Coronary artery (tissue), 2 donors: Measurements from ENCODE around the gene ARHGEF11.

Experiments used
- DNase-seq: peaks from one replicate; pipeline ENCODE4 v3.0.0-alpha.2; 2017; ENCODE audit warnings: low spot score
- H3K27ac ChIP-seq, 2 donors: fragments of 200-600 bp; sonication (generic); one replicate each; pipeline ENCODE4 v1.5.1; 2016 to 2019
- H3K4me3 ChIP-seq: fragments of 200-600 bp; sonication (generic); 2 replicates; pipeline ENCODE4 v1.5.1; 2016; ENCODE audit warnings: mild to moderate bottlenecking, moderate library complexity
- TF ChIP-seq, protein P1 (sequence below): fragments of 200-600 bp; sonication (generic); IDR thresholded peaks from one replicate; pipeline ENCODE4 v1.5.1; 2019; ENCODE audit warnings: antibody characterized with exemption

The ARHGEF11 gene

DNA sequence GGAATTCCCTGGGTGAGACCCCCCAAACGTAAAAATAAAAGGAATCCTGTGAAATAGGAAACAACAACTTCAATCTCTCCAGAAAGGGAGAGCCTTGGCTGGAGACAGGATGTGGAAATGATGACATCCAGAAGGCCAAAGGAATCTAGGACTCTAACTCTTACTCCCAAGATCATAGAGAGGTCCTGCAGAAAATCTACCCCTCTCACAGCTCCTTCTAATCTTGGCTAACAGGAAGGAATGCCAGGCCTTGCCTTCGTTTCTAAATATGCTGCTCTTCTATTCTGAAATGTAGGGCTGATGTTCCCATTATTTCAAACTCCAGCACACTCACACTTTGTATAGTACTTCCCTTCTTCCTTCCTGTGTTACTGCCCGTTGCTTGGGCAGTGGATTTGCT lies 40.7 kb downstream of the ARHGEF11 start:
- no peak for DNase-seq

DNA sequence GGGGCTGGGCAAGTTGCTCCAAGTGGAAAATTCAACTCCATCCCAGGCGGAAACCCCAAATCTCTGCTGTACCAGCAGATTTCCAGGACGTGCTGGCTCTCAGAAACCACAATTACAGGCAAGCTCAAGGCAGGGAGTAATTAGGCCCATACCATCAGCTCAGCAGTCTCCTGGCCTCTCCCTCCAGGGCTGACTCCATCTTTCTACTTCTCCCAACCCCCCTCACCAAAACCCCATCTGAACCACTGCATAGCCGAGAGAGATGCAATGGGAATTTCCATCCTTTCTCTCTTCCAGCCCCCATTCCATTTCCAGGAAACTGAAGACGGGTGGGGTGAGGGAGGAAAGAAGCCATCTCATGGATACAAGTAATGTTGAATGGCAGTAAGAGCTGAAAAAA lies 41.2 kb downstream of the ARHGEF11 start:
- TF ChIP-seq, protein P1, sequence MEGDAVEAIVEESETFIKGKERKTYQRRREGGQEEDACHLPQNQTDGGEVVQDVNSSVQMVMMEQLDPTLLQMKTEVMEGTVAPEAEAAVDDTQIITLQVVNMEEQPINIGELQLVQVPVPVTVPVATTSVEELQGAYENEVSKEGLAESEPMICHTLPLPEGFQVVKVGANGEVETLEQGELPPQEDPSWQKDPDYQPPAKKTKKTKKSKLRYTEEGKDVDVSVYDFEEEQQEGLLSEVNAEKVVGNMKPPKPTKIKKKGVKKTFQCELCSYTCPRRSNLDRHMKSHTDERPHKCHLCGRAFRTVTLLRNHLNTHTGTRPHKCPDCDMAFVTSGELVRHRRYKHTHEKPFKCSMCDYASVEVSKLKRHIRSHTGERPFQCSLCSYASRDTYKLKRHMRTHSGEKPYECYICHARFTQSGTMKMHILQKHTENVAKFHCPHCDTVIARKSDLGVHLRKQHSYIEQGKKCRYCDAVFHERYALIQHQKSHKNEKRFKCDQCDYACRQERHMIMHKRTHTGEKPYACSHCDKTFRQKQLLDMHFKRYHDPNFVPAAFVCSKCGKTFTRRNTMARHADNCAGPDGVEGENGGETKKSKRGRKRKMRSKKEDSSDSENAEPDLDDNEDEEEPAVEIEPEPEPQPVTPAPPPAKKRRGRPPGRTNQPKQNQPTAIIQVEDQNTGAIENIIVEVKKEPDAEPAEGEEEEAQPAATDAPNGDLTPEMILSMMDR: no peak
- no peak overlapping the region for H3K27ac ChIP-seq
- H3K4me3 ChIP-seq: no peak overlapping the region
- DNase-seq: no peak

More for the DNA sequence above, 40.7 kb downstream of the ARHGEF11 start:
- H3K27ac ChIP-seq: no peak overlapping the region
- no peak overlapping the region for H3K4me3 ChIP-seq
- TF ChIP-seq, protein P1: no peak

DNA sequence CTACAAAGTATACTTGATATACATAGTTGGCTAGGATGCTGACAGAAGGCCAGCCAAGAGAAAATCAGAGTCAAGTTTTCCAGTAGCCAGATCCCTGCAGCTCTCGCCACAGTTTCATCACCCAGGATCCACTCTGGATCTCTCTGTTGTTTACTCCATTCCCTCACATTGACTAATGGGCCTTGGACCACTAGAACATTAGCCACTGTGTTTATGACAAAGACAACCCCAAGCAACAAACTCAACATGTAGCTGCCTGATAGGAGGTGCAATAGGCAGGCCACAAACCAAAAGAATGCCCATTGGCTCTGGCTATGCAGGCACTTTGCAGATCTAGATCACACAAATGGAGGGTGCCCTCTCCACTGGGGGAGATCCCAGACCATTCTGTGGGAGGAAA lies 44.2 kb downstream of the ARHGEF11 start:
- Histone ChIP-seq H3K4me3 (no peak overlapping the region), H3K27ac (no peak overlapping the region)
- DNase-seq: no peak
- TF ChIP-seq, protein P1: no peak

GRCh38 chr1:157000686-157001085 lies 44.9 kb downstream of the ARHGEF11 start:
- TF ChIP-seq, protein P1: no peak
- H3K4me3 ChIP-seq: no peak overlapping the region
- no peak for DNase-seq
- no peak overlapping the region for H3K27ac ChIP-seq

- H3K27ac ChIP-seq: no peak overlapping the region
- DNase-seq: no peak
- H3K4me3 ChIP-seq: no peak overlapping the region
- TF ChIP-seq, protein P1: no peak
These were observed 45.8 kb downstream of the ARHGEF11 start for GRCh38 chr1:156999596-157000320.

- TF ChIP-seq, protein P1: no peak
- Histone ChIP-seq H3K4me3 (no peak overlapping the region), H3K27ac (no peak overlapping the region)
- no peak for DNase-seq
These were observed 46.6 kb downstream of the ARHGEF11 start for GRCh38 chr1:156998840-156999500.

GRCh38 chr1:156998301-156998700 lies 47.2 kb downstream of the ARHGEF11 start:
- no peak overlapping the region for H3K27ac ChIP-seq
- DNase-seq: no peak
- TF ChIP-seq, protein P1: no peak
- H3K4me3 ChIP-seq: no peak overlapping the region
